ENCODE results near the gene TFAM.

The TFAM gene

GRCh38 chr10:58384999-58385783, at the start of gene TFAM:
TSS of gene TFAM (plus strand) at chr10:58385410. CDS start at chr10:58385548, 138 bp downstream.
- peak; percentile 81 for DNase-seq (ENCODE audit: low read depth)
- peak within 1 kb of the TSS; percentile 92 for H3K4me3 ChIP-seq (ENCODE audit: low read depth, low read length)
- TF ChIP-seq CTCF (IDR thresholded peaks at IDR 0.05; ENCODE audit: low read depth, low read length, missing control alignments): peak; percentile 64
- in situ Hi-C loops (cut with HindIII; ENCODE audit: low sequenced_read_pairs): no loop called here

- in situ Hi-C loops (cut with HindIII; ENCODE audit: low sequenced_read_pairs): no loop called here
- no peak for TF ChIP-seq CTCF (IDR thresholded peaks at IDR 0.05; ENCODE audit: low read depth, low read length, missing control alignments)
- no peak for DNase-seq (ENCODE audit: low read depth)
- peak overlapping the region; percentile 88 for H3K4me3 ChIP-seq (ENCODE audit: low read depth, low read length)
These were observed 49.0 kb upstream of the TFAM start for GRCh38 chr10:58336242-58336641.

- in situ Hi-C loops (cut with HindIII; ENCODE audit: low sequenced_read_pairs): no loop called here
- H3K4me3 ChIP-seq (ENCODE audit: low read depth, low read length): no peak overlapping the region
- no peak for TF ChIP-seq CTCF (IDR thresholded peaks at IDR 0.05; ENCODE audit: low read depth, low read length, missing control alignments)
- no peak for DNase-seq (ENCODE audit: low read depth)
These were observed 43.8 kb upstream of the TFAM start for GRCh38 chr10:58341422-58341821.

DNA sequence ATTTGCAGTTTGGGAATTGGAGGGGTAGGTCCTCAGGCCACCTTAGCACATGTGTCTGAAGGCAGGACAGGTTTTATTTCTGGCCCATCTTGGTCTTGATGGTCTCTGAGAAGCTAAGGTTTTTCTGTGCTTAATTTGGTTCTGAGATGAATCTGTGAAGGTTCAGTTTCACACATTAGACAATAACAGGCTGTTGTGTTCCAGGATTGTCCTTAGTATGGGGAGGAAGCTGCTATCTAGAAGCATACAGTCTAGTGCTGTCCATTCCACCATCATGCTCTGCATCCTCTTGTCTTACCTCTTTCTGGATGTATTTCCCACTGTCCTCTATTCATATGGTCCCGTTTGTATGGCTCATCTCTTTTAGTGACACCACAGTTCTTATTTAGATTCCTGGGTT, 43.3 kb upstream of the TFAM start:
- in situ Hi-C loops (cut with HindIII; ENCODE audit: low sequenced_read_pairs): no loop called here
- H3K4me3 ChIP-seq (ENCODE audit: low read depth, low read length): no peak overlapping the region
- no peak for TF ChIP-seq CTCF (IDR thresholded peaks at IDR 0.05; ENCODE audit: low read depth, low read length, missing control alignments)
- DNase-seq (ENCODE audit: low read depth): no peak

GRCh38 chr10:58347967-58348366, 37.2 kb upstream of the TFAM start:
- DNase-seq (ENCODE audit: low read depth): no peak
- in situ Hi-C loops (cut with HindIII; ENCODE audit: low sequenced_read_pairs): loop anchor here (5.0 kb wide), 1 partner anchor 46 kb away; no protein-coding TSS in a partner anchor
- H3K4me3 ChIP-seq (ENCODE audit: low read depth, low read length): no peak overlapping the region
- TF ChIP-seq CTCF (IDR thresholded peaks at IDR 0.05; ENCODE audit: low read depth, low read length, missing control alignments): no peak

DNA sequence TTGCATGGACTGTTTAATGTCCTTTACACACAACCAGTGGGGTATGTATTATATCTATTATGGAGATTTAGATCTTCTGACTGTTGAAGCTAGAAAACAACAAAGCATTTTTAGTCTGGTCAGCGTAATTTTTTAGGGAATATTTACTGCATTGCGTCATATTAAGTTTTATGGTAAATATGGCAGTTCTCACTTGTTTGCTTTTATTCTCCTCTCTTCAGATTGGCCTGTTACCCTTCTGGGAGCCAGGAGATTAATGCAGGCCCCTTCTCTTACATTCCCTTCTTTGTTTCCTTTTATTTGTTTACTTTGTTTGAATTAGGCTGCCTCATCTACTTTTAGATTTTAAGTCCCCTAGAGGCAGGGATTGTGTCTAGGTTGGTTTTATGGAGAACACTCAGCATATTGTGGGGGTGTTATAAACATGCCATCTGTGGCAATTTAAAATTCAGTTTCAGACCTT, 36.6 kb upstream of the TFAM start:
- in situ Hi-C loops (cut with HindIII; ENCODE audit: low sequenced_read_pairs): loop anchor here (5.0 kb wide), 1 partner anchor 46 kb away; no protein-coding TSS in a partner anchor
- no peak overlapping the region for H3K4me3 ChIP-seq (ENCODE audit: low read depth, low read length)
- TF ChIP-seq CTCF (IDR thresholded peaks at IDR 0.05; ENCODE audit: low read depth, low read length, missing control alignments): no peak
- no peak for DNase-seq (ENCODE audit: low read depth)
